Left renal pelvis (tissue), 4 donors: Measurements from ENCODE around the gene PELI1. TPM values are rescaled to one million over a fixed set of nuclear protein-coding genes. Genes with fewer than 3 reads are reported as not detected.

Source experiments
- DNase-seq, 4 donors: peaks; one replicate each; pipeline ENCODE4 v3.0.0-alpha.2; 2013; ENCODE audit warnings: low read depth in 4 of 4, low spot score in 3 of 4
- polyA plus RNA-seq, 4 donors: library from polyadenylated mRNA; unstranded; fragments of 120-200 nt; gene quantifications; one replicate each; pipeline ENCODE4 v1.2.1, GENCODE V29; 2013; ENCODE audit not compliant: insufficient read length in 4 of 4

Gene PELI1
- polyA plus RNA-seq, result 10 to 100 TPM; 27.1 to 36.0 (median 34.7) TPM

GRCh38 chr2:64144057-64145013 lies at the start of gene PELI1:
TSS of gene PELI1 (minus strand) at chr2:64144420. CDS start at chr2:64108310, 36,110 bp downstream.
- DNase-seq, result peak; percentile 92 to 94 (median 92)

DNA sequence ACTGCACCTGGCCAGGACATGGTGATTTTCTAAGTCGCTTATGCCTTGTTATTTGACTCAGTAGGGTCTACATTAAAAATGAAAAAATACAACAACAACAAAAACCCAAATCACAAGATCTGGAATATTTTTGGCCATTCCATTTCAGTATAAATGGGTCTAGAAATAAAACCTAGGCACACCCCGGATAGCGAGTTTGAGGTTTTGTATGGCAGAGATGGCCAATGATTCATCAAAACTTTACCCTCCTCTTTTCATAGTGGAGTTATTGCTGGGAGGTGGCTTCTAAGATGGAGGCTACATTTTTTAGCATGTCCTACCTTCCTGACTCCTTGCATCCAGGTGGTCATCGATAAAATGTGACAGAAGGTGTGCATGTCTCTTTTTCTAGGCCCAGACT lies 49.3 kb upstream of the PELI1 start:
- DNase-seq, result no peak

DNA sequence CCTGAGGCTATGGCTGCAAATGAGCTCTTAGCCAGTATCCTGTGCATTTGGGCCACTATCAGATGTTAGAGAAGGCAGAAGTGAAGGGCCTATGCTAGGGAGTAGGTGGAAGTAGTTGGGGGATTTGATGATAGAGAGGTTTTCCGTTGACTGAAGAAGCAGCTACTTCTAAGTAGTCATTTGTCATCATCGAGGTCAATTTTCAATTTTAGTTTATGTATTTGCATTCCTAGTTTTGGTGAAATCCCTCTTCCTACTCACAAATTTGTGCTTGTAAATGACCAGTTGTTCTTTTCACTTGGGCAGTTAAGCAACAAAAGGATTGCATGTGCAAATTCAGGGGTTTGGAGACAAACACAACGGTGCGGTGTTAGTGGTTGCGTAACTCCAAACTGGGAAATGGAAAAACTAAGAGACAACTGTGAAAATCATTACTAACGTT lies 48.5 kb upstream of the PELI1 start:
- no peak for DNase-seq

DNA sequence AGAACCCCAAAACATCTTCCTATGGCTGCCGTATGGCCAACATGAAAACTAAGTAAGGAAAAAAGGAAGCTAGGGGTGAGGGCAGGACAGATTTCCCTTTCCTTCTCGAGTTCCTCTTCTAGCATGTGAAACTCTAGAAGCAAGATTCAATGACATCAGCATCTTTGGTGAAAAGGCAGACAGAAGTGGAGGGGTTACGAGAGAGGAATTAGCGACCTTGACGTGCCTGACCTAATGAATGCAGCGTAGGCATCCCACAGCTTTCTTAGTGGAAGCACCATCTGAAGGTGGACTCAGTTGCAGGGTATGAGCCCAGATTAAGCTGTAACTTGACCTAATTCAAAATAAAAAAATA lies 47.9 kb upstream of the PELI1 start:
- DNase-seq, result no peak

DNA sequence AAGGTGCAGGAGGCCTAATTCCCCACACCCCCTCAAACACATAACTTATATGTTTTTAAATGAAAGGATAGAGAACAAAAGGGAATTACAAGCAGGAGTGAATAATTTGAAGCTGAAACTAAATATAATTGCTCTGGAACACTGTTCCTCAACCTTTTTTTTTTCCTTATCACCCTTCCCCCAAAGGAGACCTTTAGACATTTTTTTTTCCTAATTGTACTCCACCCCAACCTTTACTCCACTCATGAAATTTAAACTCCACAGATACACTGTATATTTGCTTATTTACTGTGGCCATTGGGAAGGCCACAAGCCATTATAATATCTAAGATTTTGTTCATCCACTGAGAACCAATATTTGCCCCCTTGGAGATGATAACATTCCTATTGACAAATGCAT lies 45.4 kb upstream of the PELI1 start:
- no peak for DNase-seq

- DNase-seq, result no peak
Observed at GRCh38 chr2:64189167-64189566, 44.9 kb upstream of the PELI1 start.

DNA sequence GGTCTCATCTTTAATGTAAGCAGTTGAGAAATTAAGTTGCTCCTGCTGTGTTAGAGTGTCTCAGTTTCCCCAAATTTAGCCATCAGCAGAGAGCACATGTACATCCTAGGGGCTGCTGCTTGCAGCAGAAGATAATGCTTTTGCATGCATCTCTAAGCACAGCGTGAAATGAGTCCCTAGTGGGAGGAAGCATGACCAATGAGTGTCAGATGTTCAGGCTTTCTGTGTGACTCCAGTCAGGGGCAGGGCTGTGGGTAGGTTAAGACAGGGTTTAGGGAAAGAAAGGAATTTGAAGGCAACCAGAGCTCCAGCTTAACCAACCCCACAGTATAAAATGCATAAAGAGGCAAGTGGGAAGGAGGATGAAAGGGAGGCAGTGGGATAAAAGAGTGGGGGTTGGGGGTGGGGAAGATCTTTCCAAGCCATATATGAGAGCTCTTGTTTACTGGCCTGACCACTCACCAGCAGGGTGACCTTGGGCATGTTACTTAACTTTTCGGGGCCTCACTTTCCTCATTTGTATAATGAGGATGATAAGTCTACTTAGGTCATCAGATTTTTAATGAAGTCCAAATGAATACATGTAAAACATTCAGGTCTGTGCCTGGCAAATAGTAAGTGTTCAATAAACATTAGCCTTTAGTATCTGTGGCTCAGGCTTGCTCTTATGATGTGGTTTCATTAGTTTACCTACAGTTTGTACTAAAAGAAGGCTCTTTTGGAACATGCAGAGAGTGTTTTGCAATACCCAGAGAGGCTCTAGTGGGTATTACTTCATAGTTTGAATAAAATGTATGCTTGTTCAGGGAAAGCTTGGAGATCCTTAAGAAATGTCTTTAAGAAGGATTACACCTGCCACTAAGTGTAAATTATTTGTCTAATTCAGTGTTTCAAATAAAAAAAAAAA lies 42.7 kb upstream of the PELI1 start:
- no peak for DNase-seq

DNA sequence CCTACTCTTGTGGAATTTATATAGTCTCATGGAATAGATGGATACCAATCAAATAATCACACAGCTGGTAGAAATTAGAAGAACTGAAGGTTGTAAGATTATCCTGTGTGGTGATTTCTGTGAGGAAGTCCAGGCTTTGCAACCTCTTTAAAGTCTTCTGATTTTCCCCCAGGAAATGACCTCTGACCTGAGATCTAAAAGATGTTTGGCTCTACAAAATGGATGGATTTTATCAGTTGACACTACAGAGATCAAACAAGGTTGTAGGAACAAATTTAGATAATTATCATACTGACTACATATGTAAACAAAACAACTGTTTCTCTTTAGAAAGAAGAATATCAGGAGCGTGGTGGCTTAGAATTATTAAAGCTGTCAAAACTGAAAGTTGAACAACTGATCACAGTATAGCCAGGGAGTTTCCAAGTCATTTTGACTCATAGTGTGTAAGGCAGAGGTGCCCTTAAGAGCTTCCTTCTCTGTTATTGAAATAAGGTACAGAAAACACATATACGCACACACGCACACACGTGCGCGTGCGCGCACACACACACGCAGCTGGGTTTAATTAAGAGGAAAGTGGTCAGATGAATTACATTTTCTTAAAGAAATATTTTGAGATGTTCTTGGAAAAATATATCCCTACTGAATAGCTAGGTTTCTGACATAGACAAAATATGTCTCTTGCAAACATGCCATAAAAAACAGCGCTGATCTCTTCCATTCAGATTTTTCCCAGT lies 35.5 kb upstream of the PELI1 start:
- DNase-seq, result no peak

- DNase-seq, result no peak
Observed at GRCh38 chr2:64177315-64177714, 33.1 kb upstream of the PELI1 start.

DNA sequence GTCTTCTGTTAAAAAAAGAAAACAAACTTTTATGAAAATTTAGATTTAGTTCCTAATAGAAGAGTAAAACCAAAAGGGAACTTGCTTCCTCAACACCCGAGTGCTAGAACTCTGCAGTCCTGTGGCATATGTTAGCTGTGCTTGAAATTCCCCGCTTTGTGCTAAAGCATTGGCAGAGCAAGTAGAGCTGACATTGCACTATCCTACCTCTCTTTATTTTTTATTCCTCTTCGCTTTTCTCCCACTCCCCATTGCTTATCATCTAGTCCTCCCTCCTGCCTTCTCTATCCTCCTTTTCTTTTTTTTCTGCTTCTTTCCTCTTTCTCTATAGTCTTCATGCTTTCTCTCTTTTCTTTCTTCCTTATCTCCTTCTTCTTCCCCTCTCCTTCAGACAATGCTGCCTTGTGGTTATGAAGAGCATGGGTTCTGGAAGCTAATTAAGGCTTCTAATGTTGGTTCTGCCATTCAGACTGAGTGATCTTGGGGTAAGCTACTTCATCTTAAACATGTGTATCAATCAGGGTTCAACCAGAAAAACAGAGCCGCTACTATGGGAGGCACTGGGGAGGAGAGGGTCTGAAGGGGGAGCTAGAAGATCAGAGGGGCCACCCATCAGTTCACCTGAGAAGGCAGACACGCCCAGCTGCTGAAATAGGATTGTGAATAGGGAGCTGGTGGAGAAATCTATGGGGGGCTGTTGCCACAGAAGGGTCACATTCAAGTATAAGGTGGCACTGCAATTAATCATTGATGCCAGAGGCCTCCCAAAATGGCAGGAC lies 31.4 kb upstream of the PELI1 start:
- no peak for DNase-seq

DNA sequence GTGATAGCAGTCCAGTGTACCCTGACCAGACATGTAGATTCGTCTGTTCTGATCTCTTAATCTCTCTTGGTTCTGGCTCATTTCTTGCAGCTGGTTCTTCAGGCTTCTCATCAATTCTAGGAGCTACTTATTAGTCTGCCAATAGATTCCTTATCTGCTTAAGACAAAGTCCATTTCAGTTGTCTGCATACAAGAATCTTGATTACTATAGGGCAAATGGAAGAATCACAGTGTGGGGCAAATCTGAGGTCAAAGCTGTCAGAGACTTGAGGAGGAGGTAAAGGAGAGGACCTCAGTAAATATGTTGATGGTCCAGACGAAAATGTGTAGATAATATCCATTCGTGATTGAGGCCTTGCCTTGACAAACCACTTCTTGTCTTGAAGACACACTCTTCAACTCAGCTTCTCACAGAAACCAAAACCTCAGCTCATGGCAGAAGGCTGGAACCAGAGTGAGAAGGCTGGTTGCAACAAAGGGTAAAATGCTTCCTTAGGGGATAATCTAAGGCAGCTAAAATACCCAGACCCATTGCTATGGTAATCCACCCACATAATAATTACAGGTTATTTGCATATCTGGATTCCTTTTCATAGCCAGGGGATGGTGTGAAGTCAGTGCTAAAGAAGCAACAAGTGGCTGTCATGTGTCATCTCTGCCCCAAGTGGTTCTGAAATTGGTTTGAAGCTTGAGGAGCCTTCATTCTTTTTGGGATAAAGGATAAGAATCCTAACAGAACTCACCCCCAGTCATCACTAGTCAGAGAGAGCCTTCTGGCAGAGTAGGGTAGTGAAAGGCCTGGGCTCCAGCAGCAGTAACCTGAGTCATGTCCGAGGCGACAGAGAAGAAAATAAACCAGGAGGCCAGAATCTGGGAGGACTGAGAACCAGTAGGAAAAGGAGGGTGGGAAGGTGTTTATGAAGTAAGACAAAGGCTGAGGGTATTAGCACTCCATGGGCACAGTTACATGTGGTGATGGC lies 29.2 kb upstream of the PELI1 start:
- no peak for DNase-seq

- no peak for DNase-seq
Observed at GRCh38 chr2:64168756-64169155, 24.5 kb upstream of the PELI1 start.

DNA sequence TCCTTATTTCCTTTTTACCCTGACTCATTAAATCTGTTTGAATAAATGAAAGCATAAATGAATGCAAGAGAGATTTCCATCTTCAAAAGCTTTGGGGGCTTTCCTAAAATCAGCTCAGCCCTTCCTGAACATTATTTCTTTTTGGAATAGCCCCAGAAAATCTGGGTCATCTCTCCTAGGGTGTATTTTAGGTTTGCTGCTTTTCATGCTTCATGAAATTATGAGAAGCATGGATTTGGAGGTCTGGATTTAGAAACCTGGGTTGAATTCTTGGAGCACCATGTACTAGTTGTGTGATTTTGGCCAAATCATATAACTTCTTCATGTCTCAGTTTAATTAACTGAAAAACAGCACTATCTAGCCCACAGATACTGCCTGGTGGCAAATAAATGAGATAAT lies 24.0 kb upstream of the PELI1 start:
- no peak for DNase-seq

GRCh38 chr2:64166637-64167420 lies 22.6 kb upstream of the PELI1 start:
- no peak for DNase-seq

DNA sequence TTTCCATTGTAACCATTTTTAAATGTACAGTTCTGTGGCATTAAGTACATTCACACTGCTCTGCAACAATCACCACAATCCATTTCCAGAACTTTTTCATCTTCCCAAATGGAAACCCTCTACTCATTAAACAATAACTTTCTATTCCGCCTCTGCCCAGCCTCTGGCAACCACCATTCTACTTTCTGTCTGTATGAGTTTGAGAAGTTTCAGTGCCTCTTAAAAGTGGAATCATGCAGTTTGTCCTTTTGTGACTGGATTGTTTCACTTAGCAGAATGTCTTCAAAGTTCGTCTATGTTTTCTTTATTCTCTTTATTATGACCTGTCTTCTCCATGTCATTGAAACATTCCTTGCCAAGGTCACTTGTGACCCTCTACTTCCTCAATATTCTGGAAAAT lies 22.0 kb upstream of the PELI1 start:
- DNase-seq, result no peak

DNA sequence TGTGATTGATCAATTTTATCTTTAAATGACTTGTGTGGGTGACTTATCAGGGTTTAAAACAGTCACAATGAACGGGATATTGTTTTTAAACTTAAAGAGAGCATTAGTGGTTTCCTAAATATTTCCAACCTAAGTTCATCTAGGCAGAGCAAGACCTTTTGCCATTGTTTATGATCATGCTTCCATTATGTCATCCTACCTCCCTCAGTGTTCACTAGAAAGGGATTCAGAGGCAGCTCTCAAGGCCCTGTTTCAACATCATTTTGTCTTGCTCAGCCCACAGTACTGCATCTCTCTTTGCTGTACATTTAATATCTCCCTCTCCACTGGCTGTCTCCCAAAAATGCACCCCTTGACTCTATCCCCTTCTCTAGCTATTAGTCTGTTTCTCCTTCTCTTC lies 21.5 kb upstream of the PELI1 start:
- DNase-seq, result no peak

DNA sequence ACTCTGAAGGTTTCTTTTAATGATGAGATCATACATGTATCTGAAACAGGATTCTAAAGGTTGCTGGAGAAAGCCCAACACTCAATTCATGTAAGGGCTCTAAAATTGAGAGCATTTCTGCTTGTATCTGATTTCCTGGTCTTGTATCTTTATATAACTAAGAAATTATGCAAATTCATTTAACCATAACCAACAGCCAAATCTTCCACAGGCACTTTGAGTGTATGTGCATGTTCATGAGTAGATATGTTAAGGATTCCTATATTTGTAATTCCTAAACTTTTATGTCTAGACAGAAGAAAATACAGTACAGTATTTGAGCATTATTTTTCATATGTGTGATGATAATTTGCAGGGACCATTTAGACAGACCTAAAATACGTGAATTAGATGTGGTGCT lies 20.4 kb upstream of the PELI1 start:
- no peak for DNase-seq

- DNase-seq, result no peak
Observed at GRCh38 chr2:64162516-64162915, 18.3 kb upstream of the PELI1 start.
